ENCODE data around the gene GSG1L. TPM values are rescaled to one million over a fixed set of nuclear protein-coding genes. Genes with fewer than 3 reads are reported as not detected.

GSG1L gene
- total RNA-seq, 1 donor from 2014 or later = not detected

GRCh38 chr16:27969574-27969973 lies 93.9 kb downstream of the GSG1L start:
- Mint-ChIP-seq H3K27ac (ENCODE audit: unreplicated experiment) (no peak overlapping the region), H3K27me3 (ENCODE audit: low read depth) (peaks cover 23% of the 10 kb centered on the region), H3K4me3 (no peak overlapping the region), H3K9me3 (no peaks in the 10 kb centered on the region), H3K4me1 (no peaks in the 10 kb centered on the region), H3K36me3 (ENCODE audit: low read depth) (no peaks in the 10 kb centered on the region)
- no peak for TF ChIP-seq CTCF (conservative IDR thresholded peaks at IDR 0.05)
- DNase-seq (ENCODE audit: low read depth, low spot score) = no peak

- Mint-ChIP-seq H3K36me3 (ENCODE audit: low read depth) (no peaks in the 10 kb centered on the region), H3K4me1 (no peaks in the 10 kb centered on the region), H3K4me3 (no peak overlapping the region), H3K9me3 (no peaks in the 10 kb centered on the region), H3K27ac (ENCODE audit: unreplicated experiment) (no peak overlapping the region), H3K27me3 (ENCODE audit: low read depth) (peaks cover 17% of the 10 kb centered on the region)
- no peak for TF ChIP-seq CTCF (conservative IDR thresholded peaks at IDR 0.05)
- DNase-seq (ENCODE audit: low read depth, low spot score) = no peak
Measured at GRCh38 chr16:27967169-27967568, 96.3 kb downstream of the GSG1L start.

- Mint-ChIP-seq H3K4me1 (no peaks in the 10 kb centered on the region), H3K9me3 (no peaks in the 10 kb centered on the region), H3K4me3 (no peak overlapping the region), H3K27ac (ENCODE audit: unreplicated experiment) (peak overlapping the region; percentile 12), H3K36me3 (ENCODE audit: low read depth) (no peaks in the 10 kb centered on the region), H3K27me3 (ENCODE audit: low read depth) (peaks cover 13% of the 10 kb centered on the region)
- TF ChIP-seq CTCF (conservative IDR thresholded peaks at IDR 0.05) = no peak
- DNase-seq (ENCODE audit: low read depth, low spot score) = no peak
Measured at GRCh38 chr16:27966756-27967155, 96.8 kb downstream of the GSG1L start.

GRCh38 chr16:27965801-27966200 lies 97.7 kb downstream of the GSG1L start:
- H3K9me3 Mint-ChIP-seq = no peaks in the 10 kb centered on the region

GRCh38 chr16:27963471-27963965 lies 100.0 kb downstream of the GSG1L start:
- H3K4me3 Mint-ChIP-seq = no peak overlapping the region

More at GRCh38 chr16:27965801-27966200, 97.7 kb downstream of the GSG1L start:
- DNase-seq (ENCODE audit: low read depth, low spot score) = no peak
- Mint-ChIP-seq H3K27me3 (ENCODE audit: low read depth) (peaks cover 8% of the 10 kb centered on the region), H3K4me3 (no peak overlapping the region), H3K36me3 (ENCODE audit: low read depth) (no peaks in the 10 kb centered on the region), H3K27ac (ENCODE audit: unreplicated experiment) (no peak overlapping the region), H3K4me1 (no peaks in the 10 kb centered on the region)
- TF ChIP-seq CTCF (conservative IDR thresholded peaks at IDR 0.05) = no peak

More at GRCh38 chr16:27963471-27963965, 100.0 kb downstream of the GSG1L start:
- Mint-ChIP-seq H3K4me1 (no peaks in the 10 kb centered on the region), H3K27me3 (ENCODE audit: low read depth) (peaks cover 10% of the 10 kb centered on the region), H3K36me3 (ENCODE audit: low read depth) (no peaks in the 10 kb centered on the region), H3K9me3 (no peaks in the 10 kb centered on the region), H3K27ac (ENCODE audit: unreplicated experiment) (peak overlapping the region; percentile 5)
- no peak for TF ChIP-seq CTCF (conservative IDR thresholded peaks at IDR 0.05)
- no peak for DNase-seq (ENCODE audit: low read depth, low spot score)

Measured in neural crest cell (in vitro differentiated cells).